ENCODE data around the gene TOX2.

GRCh38 chr20:43996240-43996930, 81.7 kb downstream of the TOX2 start:
- TF ChIP-seq BACH1 (IDR thresholded peaks at IDR 0.05; ENCODE audit: low read length) (no peak), RBBP5 (IDR thresholded peaks at IDR 0.05; ENCODE audit: borderline replicate concordance, low read depth, low read length) (no peak), CTCF (IDR thresholded peaks at IDR 0.05; ENCODE audit: control extremely low read depth in 1 of 3, insufficient read depth in 1 of 3, low read depth in 1 of 3, low read length in 3 of 3) (no peak), GABPA (IDR thresholded peaks at IDR 0.05; ENCODE audit: borderline replicate concordance, insufficient read depth, low read length) (no peak)

Measured in H1 (cell line).